Right atrium auricular region (tissue), 2 donors: ENCODE measurements around the gene SLC4A1. TPM values are rescaled to one million over a fixed set of nuclear protein-coding genes. Genes with fewer than 3 reads are reported as not detected.

Experiments
- DNase-seq: peaks from one replicate; pipeline ENCODE4 v3.0.0-alpha.2; 2019; ENCODE audit warnings: low spot score
- H3K27ac ChIP-seq, 2 donors: fragments of 200-600 bp; sonication (generic); 1 replicate in 1 of 2; 2 replicates in 1 of 2; pipeline ENCODE4 v1.5.1; 2016 to 2019
- H3K27me3 ChIP-seq, 2 donors: fragments of 200-600 bp; sonication (generic); one replicate each; pipeline versions ENCODE4 v1.5.1 to v1.6.0; 2017 to 2019
- H3K36me3 ChIP-seq: fragments of 200-600 bp; sonication (generic); one replicate; pipeline ENCODE4 v1.5.1; 2016
- H3K4me1 ChIP-seq, 2 donors: fragments of 200-600 bp; sonication (generic); one replicate each; pipeline versions ENCODE4 v1.5.1 to v1.6.0; 2017 to 2019
- H3K4me3 ChIP-seq, 2 donors: fragments of 200-600 bp; sonication (generic); 1 replicate in 1 of 2; 2 replicates in 1 of 2; pipeline ENCODE4 v1.5.1; 2017 to 2019; ENCODE audit warnings: mild to moderate bottlenecking in 1 of 2, moderate library complexity in 1 of 2
- H3K9me3 ChIP-seq, 2 donors: fragments of 200-600 bp; sonication (generic); one replicate each; pipeline ENCODE4 v1.5.1; 2019
- total RNA-seq, 2 donors: library from RNA; depleted of rRNA; stranded (reverse); fragments of >200 nt; gene quantifications; one replicate each; pipeline ENCODE4 v1.1.0, GENCODE V29; 2016
- TF ChIP-seq, protein P1 (sequence below), 2 donors: fragments of 200-600 bp; sonication (generic); IDR thresholded peaks; one replicate each; pipeline ENCODE4 v1.5.1; 2019; ENCODE audit warnings: antibody characterized with exemption in 2 of 2

SLC4A1 gene
- total RNA-seq, 2 donors from 2014 or later: 0.47 to 1.1 TPM

- no peaks in the 10 kb centered on the region for H3K27me3 ChIP-seq
- TF ChIP-seq, protein P1, sequence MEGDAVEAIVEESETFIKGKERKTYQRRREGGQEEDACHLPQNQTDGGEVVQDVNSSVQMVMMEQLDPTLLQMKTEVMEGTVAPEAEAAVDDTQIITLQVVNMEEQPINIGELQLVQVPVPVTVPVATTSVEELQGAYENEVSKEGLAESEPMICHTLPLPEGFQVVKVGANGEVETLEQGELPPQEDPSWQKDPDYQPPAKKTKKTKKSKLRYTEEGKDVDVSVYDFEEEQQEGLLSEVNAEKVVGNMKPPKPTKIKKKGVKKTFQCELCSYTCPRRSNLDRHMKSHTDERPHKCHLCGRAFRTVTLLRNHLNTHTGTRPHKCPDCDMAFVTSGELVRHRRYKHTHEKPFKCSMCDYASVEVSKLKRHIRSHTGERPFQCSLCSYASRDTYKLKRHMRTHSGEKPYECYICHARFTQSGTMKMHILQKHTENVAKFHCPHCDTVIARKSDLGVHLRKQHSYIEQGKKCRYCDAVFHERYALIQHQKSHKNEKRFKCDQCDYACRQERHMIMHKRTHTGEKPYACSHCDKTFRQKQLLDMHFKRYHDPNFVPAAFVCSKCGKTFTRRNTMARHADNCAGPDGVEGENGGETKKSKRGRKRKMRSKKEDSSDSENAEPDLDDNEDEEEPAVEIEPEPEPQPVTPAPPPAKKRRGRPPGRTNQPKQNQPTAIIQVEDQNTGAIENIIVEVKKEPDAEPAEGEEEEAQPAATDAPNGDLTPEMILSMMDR (IDR thresholded peaks at IDR 0.05): peak; percentile 68 to 79
- peaks cover 32% of the 10 kb centered on the region for H3K36me3 ChIP-seq
- peak overlapping the region; percentile 91 to 92 for H3K4me3 ChIP-seq
- no peak for DNase-seq
- peaks cover 3 to 38% of the 10 kb centered on the region in 2 donors for H3K4me1 ChIP-seq
- H3K9me3 ChIP-seq: no peaks in the 10 kb centered on the region
- peak overlapping the region; percentile 98 to 99 for H3K27ac ChIP-seq
Observed at GRCh38 chr17:44218344-44219107, 49.4 kb downstream of the SLC4A1 start.

DNA sequence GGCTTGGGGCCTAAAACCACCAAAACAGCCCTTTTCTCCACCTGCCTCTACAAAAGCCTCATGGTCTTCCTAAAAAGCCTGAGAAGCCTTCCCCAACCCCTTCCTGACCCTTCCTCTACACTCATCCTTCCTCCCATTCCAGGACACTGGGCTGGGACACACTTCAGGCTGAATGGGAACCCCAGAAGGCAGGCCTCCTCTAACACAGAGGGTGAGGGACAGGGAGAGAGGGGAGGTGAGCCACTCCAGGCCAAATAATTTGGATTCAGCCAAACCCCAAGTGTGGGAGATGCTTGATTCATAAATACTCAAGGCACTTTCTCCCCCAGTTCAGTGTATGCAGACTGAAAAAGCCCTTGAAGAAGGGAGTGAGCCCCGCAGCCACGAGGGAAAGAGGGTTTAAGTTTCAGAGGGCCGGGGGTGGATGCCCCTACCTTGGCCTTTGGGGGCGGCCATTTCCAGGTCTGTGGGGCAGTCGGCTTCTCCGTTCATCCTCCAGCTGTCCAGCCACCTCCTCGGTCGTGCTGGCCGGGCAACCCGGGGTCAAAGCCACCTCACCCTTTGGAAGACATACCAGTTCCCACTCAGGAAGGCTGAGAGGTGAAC, 50.1 kb downstream of the SLC4A1 start:
- Histone ChIP-seq H3K27ac (peak overlapping the region; percentile 98 to 99), H3K27me3 (no peaks in the 10 kb centered on the region), H3K36me3 (peaks cover 32% of the 10 kb centered on the region), H3K4me1 (peaks cover 3 to 31% of the 10 kb centered on the region in 2 donors), H3K9me3 (no peaks in the 10 kb centered on the region), H3K4me3 (peak overlapping the region; percentile 91 to 92)
- TF ChIP-seq, protein P1 (IDR thresholded peaks at IDR 0.05): no peak
- no peak for DNase-seq

DNA sequence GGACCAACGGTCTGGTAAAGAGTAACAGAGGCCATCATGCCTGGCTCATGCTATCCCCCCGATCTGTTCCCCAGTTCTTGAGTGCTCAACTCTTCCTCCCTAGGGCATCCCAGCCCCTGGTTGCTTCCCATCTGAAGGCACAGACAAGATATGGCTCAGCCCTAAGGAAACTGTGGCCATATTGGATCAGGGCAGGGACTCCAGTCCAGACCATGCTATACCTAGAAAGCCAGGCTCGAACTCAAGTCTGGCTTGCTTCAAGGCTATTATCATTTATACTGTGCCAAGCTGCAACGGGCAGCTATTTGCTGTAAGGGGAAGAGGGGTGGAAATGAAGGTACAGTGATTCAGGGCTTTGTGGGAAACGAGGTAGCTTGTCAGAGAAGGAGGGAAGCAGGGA, 51.2 kb downstream of the SLC4A1 start:
- H3K4me3 ChIP-seq: no peak overlapping the region
- no peak overlapping the region for H3K27ac ChIP-seq
- no peaks in the 10 kb centered on the region for H3K9me3 ChIP-seq

GRCh38 chr17:44216173-44216572, 51.8 kb downstream of the SLC4A1 start:
- no peak overlapping the region for H3K27ac ChIP-seq
- no peaks in the 10 kb centered on the region for H3K9me3 ChIP-seq
- peaks cover 38% of the 10 kb centered on the region for H3K36me3 ChIP-seq
- TF ChIP-seq, protein P1 (IDR thresholded peaks at IDR 0.05): no peak
- no peaks in the 10 kb centered on the region for H3K27me3 ChIP-seq
- DNase-seq: no peak
- no peak overlapping the region for H3K4me3 ChIP-seq
- H3K4me1 ChIP-seq: peaks cover 3 to 24% of the 10 kb centered on the region in 2 donors

More for the DNA sequence above, 51.2 kb downstream of the SLC4A1 start:
- DNase-seq: no peak
- TF ChIP-seq, protein P1 (IDR thresholded peaks at IDR 0.05): no peak
- peaks cover 33% of the 10 kb centered on the region for H3K36me3 ChIP-seq
- H3K27me3 ChIP-seq: no peaks in the 10 kb centered on the region
- H3K4me1 ChIP-seq: peaks cover 3 to 23% of the 10 kb centered on the region in 2 donors

GRCh38 chr17:44214896-44215295, 53.0 kb downstream of the SLC4A1 start:
- peaks cover 3 to 36% of the 10 kb centered on the region in 2 donors for H3K4me1 ChIP-seq
- H3K9me3 ChIP-seq: no peaks in the 10 kb centered on the region
- no peak overlapping the region for H3K4me3 ChIP-seq
- peaks cover 43% of the 10 kb centered on the region for H3K36me3 ChIP-seq
- TF ChIP-seq, protein P1 (IDR thresholded peaks at IDR 0.05): no peak
- DNase-seq: no peak
- H3K27me3 ChIP-seq: no peaks in the 10 kb centered on the region
- no peak overlapping the region for H3K27ac ChIP-seq
